ENCODE results near the gene DGCR2.

GRCh38 chr22:19108807-19109197 is 13.4 kb downstream of the DGCR2 start:
- TF ChIP-seq POLR2A (IDR thresholded peaks at IDR 0.05; ENCODE audit: low read length) (no peak), GATA1 (IDR thresholded peaks at IDR 0.05; ENCODE audit: low read depth, low read length) (no peak)

All from erythroblast (primary cell).